GM10266 (cell line): ENCODE results near the gene PIM3.
"Not testable (repeated sequence)": the region's sequence is repeated elsewhere in the genome, so short reads cannot be mapped to it uniquely, and the experiment has no call there.

Source experiments
- DNase-seq: peaks from one replicate; pipeline ENCODE4 v3.0.0; 2012; ENCODE audit errors: extremely low spot score
- CTCF ChIP-seq: IDR thresholded peaks from 2 replicates; pipeline ENCODE4 v1.5.1; 2012; ENCODE audit warnings: mild to moderate bottlenecking, low read depth; ENCODE audit not compliant: control insufficient read depth, insufficient read depth; ENCODE audit errors: missing control alignments

The PIM3 gene

GRCh38 chr22:49941507-49942316 is 18.9 kb upstream of the PIM3 start:
- no peak for TF ChIP-seq CTCF
- no peak for DNase-seq

- no peak for TF ChIP-seq CTCF
- DNase-seq: no peak
Observed at GRCh38 chr22:49942565-49943404, 17.8 kb upstream of the PIM3 start.

- no peak for DNase-seq
- TF ChIP-seq CTCF: no peak
Observed at GRCh38 chr22:49943405-49943765, 17.2 kb upstream of the PIM3 start.

GRCh38 chr22:49943771-49944398 is 16.7 kb upstream of the PIM3 start:
- no peak for DNase-seq
- TF ChIP-seq CTCF: no peak

GRCh38 chr22:49944399-49944891 is 16.1 kb upstream of the PIM3 start:
- no peak for TF ChIP-seq CTCF
- DNase-seq: no peak

- not testable (repeated sequence) for DNase-seq
Observed at GRCh38 chr22:49945042-49945794, 15.4 kb upstream of the PIM3 start.
